Measurements from ENCODE around the gene ELMO1.

GRCh38 chr7:37050801-37051200 is 397.9 kb downstream of the ELMO1 start:
- TF ChIP-seq EZH2 (IDR thresholded peaks at IDR 0.05; ENCODE audit: low read length) (no peak), CTCF (optimal IDR thresholded peaks at IDR 0.05 in 1 of 3, IDR thresholded peaks at IDR 0.05 in 1 of 3, conservative IDR thresholded peaks at IDR 0.05 in 1 of 3; ENCODE audit: extremely low read depth in 1 of 3, insufficient read depth in 2 of 3, low read length in 3 of 3) (no peak)

All from keratinocyte (primary cell).